Astrocyte of the hippocampus (primary cell): Measurements from ENCODE around the gene ATG4A.

Experiments
- DNase-seq: peaks from one replicate; pipeline ENCODE4 v3.0.0; 2011; ENCODE audit warnings: low read depth, low spot score

The ATG4A gene

DNA sequence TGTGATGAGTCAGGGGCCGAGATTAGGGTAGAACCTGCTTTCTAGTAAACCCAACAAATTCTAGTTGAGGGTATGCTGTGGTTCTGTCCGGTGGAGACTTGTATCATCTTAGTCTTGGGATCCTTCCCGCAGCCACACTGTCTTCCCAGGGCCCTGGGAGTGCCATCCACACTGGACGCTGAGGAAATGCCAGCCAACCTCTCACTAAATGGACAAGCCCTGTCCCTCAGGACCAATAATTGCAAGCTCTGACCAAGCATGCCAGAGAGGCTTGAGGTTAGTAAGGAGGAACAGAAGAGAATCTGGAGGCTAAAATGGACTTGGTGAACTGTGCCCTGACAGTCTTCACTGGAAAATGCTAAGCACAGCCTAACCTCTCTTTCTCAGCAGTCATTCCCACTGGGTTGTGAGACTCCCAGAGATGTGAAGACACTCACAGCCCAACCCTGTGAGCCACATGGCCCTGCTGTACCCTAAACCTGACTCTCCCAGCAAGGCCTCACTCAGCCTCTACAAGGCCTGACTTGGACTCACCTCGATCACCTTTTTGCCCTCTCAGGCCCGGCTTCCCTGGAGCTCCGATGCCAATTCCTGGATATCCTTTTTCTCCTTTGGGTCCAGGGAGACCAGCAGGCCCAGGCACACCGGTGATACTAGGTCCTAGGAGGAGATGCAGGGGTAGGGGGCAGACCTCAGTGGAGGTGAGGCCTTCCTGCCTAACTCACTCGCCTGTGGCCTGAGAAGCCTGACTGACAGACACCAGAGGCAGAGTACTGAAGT lies 77.6 kb downstream of the ATG4A start:
- no peak for DNase-seq

DNA sequence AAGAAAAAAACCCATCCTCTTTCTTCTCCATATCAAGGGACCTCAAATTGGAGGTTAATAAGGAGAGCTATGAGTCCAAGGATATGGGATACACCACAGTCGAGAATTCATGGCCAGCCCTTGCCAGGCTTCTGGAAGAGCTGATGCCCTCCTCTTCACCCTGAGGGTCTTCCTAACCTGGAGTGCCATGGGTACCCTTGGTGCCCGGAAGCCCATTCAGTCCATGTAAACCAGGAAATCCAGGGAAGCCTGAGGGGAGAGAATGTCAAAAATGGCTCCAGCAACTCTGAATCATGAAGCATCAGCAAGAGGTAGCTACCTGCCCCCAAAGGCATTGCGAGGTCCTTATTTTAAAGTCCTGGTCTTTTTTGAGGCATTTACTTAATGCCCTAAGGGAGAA lies 78.2 kb downstream of the ATG4A start:
- DNase-seq = no peak

DNA sequence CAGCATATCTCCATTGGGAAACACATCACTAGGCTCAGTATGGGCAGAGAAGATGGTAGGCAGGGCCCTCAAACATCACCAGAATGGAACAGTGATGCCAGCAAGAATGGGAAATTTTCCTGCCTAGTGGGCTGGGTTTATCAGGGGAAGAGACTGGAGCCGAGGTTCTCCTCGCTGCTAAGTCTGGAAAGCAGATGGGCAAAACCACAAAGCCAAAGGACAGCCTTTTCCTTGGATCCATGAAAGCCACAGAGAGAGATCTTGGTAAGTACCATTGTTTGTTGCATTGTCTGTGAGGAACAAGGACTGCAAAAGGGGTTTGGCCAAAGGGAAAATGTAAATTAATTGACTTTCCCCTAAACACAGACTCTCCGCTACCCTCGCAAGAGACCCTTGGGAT lies 80.1 kb downstream of the ATG4A start:
- no peak for DNase-seq

DNA sequence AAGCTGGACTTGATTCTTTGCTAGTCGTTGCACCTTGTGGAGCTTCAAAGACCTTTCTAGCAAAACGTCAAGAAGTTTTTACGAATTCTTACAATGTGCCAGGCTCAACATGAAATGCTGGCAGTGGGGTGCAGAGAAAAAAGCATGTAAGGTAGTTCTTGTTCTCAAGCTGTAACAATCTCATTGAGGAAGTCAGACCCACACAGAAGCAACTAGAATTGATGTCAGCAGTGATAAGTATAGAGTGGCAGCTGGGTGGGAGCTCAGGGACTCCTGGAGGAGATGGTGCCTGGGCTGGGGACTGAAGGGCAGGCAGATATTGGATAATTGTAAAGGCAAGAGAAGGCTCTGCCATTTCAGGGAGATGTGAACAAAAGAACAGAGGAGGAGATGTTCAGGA lies 82.3 kb downstream of the ATG4A start:
- no peak for DNase-seq

DNA sequence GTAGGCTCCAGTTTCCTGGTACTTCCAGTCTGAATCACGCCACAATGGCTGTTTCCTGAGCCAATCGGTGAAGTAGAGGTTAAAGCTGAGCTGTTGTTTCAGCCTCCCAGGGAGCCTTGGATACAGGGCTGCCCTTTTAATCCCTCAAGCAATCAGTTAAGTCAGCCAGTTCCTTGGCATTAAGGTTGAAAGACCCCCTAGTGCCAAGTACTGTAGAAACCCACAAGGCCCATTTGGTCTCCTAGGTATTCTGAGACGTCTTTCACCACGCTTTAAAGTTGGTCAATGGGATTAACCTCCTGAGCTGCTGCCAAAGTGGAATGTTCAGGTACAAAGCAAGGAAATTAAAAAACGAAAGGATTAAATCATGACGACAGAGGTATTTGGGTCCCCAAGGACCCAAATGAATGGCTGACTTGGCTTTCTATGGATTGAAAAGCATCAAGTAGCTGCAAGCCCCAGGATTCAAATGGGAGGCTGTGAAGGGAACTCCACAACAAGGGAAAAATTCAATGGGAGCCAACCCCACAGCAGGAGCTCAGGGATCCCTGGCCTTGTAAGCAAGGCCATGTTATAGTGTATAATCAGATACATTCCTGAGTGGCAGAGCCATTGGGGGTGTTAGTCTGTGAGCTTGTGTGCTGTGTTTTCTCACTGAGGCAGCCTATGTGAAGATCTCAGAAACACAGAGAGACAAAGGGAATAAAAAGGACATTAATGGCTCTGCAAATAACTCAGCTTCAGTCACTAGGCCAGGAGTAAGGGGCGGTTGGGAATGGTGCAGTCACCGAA lies 86.0 kb downstream of the ATG4A start:
- peak; percentile 88 for DNase-seq

DNA sequence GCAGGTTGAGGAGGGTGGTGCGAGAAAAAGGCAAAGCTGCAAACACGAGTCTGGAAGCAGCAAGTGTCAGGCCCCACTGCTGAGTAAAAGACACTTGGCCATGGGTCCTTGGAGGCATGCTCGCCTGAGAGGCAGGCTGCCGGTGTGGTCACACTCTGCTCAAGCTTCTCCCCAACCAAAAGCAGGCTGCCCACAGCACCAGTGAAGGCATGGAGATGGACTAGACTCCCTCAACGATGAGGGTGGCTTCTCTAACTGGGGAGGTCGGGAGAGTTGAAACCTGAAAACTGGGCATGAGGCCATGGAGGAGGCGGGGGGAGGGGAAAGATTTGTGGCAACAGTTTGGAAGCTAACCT lies 86.5 kb downstream of the ATG4A start:
- no peak for DNase-seq

DNA sequence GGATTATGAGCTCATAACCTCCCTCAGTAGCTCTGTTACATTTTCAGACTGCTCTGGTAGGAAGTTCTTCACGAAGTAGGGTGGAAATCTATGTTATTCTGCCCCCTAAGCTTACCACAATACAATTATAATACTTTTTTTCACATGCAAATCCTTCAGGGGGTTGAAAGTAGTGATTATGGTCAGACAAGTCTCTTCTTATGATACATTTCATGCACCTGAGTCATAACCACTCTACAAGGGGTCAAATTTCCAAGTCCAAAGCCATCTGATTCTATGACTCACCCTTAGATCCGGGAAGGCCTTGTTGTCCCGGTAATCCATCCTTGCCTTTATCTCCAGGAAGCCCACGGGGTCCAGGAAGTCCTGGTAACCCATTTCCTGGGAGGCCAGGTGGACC lies 95.2 kb downstream of the ATG4A start:
- DNase-seq = peak; percentile 76

DNA sequence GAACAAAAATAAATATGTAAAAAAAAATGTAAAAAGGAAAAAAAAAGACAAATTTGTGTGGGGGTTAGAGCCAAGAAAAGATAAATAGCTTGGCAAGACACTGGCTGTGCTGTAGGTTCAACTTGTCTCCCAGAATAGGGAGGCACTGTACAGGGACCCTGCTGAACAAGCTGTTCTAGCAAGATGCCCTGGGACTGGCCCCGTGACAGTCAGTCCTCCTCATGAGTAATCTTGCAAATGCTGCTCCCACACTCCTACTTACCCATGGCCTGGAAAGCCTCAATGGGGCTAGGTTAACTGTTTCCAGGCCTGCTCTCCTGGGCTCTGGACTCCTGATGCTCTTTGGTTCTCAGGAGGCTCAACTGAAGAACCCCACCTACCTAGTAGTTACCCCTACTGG lies 106.8 kb downstream of the ATG4A start:
- no peak for DNase-seq

DNA sequence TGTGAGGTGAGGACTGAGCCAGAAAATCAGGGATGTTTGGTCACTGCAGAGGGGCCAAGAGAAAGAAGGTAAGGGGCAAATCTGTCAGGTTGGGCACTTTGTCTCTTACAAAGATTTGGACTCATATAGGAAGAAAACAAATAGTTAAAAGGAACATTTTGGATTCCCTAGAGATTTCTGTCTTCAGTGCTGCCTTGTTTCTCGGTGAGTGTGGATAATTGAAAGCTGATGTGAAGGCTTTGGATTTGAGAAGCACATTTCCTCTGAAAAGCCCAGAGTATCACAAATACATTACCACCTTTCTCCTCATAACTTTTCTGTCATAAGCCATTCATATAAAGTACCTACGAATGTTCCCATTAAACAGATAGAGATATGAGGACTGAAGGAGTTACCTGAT lies 107.5 kb downstream of the ATG4A start:
- no peak for DNase-seq

DNA sequence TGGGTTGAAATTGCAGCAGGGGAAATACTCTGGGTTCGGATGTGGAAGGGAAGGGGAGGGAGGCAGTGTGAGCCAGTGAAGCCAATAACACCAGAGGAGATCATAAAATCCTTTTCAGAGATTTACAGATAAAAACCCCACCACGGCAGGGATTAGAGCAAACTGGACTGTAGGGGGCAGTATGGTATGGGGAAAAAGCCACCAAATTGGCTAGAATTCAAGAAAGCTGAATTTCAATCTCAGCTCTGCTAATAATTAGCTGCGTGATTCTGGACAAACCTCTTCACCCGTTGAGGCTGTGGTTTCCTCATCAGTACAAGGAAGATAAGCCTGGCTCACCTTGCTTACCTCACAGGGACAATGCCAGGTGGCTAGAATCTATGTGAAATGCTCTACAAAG lies 108.1 kb downstream of the ATG4A start:
- DNase-seq = peak; percentile 56

DNA sequence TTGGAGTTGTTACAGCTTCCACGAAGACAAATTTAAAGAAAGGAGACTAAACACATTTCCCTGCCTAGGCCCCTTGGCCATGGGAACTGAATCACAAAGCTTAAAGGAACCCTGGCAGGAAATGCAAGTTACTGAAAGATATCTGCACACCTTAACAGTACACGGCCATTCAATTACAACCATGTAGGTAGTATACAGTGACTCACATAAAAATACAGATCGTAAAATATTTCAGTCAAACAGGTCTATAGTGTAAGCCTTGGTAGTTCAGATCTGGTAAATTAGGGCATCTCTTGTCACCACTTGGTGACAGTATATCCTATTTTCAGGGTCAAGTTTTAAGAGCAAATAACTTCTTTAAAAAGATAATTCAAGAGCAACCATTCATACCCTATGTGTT lies 112.0 kb downstream of the ATG4A start:
- no peak for DNase-seq
